Astrocyte (in vitro differentiated cells and primary cell): ENCODE results near the gene SPATA1. TPM values are rescaled to one million over a fixed set of nuclear protein-coding genes. Genes with fewer than 3 reads are reported as not detected.

Source experiments
- DNase-seq: peaks from one replicate; pipeline ENCODE4 v3.0.0-alpha.2; 2010; ENCODE audit warnings: low read depth
- FAIRE-seq: peaks from 2 replicates; lab custom pipeline; 2011; peaks lifted over from hg19 to GRCh38; lab: Jason Lieb, UNC
- H2AFZ ChIP-seq: 2 replicates; pipeline ENCODE4 v1.6.0; 2012; ENCODE audit warnings: low read depth, low read length, inconsistent platforms
- H3K27ac ChIP-seq: 2 replicates; pipeline ENCODE4 v1.5.1; 2011; ENCODE audit warnings: low read depth, low read length, inconsistent platforms
- H3K27me3 ChIP-seq: 2 replicates; pipeline ENCODE4 v1.6.0; 2011; ENCODE audit warnings: low read length, inconsistent platforms; ENCODE audit not compliant: insufficient read depth
- H3K36me3 ChIP-seq: 2 replicates; pipeline ENCODE4 v1.5.1; 2011; ENCODE audit warnings: low read length, inconsistent platforms; ENCODE audit not compliant: insufficient read depth
- H3K4me1 ChIP-seq: 2 replicates; pipeline ENCODE4 v1.5.1; 2011; ENCODE audit warnings: low read length, inconsistent platforms; ENCODE audit not compliant: insufficient read depth
- H3K4me2 ChIP-seq: 2 replicates; pipeline ENCODE4 v1.6.0; 2012; ENCODE audit warnings: low read length, inconsistent platforms
- H3K4me3 ChIP-seq: 2 replicates; pipeline ENCODE4 v1.5.1; 2011; ENCODE audit warnings: low read depth, mild to moderate bottlenecking, low read length, inconsistent platforms; ENCODE audit not compliant: insufficient read depth
- H3K79me2 ChIP-seq: 2 replicates; pipeline ENCODE4 v1.6.0; 2012; ENCODE audit warnings: mild to moderate bottlenecking, low read length, inconsistent platforms; ENCODE audit not compliant: insufficient read depth
- H3K9ac ChIP-seq: 2 replicates; pipeline ENCODE4 v1.6.0; 2012; ENCODE audit warnings: mild to moderate bottlenecking, low read length, inconsistent platforms
- H3K9me3 ChIP-seq: 2 replicates; pipeline ENCODE4 v1.5.1; 2012; ENCODE audit warnings: low read depth, mild to moderate bottlenecking, low read length, inconsistent platforms; ENCODE audit not compliant: insufficient read depth
- H4K20me1 ChIP-seq: 2 replicates; pipeline ENCODE4 v1.6.0; 2012; ENCODE audit warnings: low read length, inconsistent platforms; ENCODE audit not compliant: insufficient read depth
- H3K27ac Mint-ChIP-seq: one replicate; pipeline ENCODE4 v1.8.0; 2021; ENCODE audit warnings: mild to moderate bottlenecking, mixed read lengths; ENCODE audit not compliant: unreplicated experiment
- H3K27me3 Mint-ChIP-seq: one replicate; pipeline ENCODE4 v1.8.0; 2021; ENCODE audit warnings: low read depth, mixed read lengths; ENCODE audit not compliant: unreplicated experiment
- H3K36me3 Mint-ChIP-seq: one replicate; pipeline ENCODE4 v1.8.0; 2021; ENCODE audit warnings: low read depth, mixed read lengths; ENCODE audit not compliant: unreplicated experiment
- H3K4me1 Mint-ChIP-seq: one replicate; pipeline ENCODE4 v1.8.0; 2021; ENCODE audit warnings: low read depth, mixed read lengths; ENCODE audit not compliant: unreplicated experiment
- H3K4me3 Mint-ChIP-seq: one replicate; pipeline ENCODE4 v1.8.0; 2021; ENCODE audit warnings: mild to moderate bottlenecking, moderate library complexity, mixed read lengths; ENCODE audit not compliant: unreplicated experiment
- H3K9me3 Mint-ChIP-seq: one replicate; pipeline ENCODE4 v1.8.0; 2021; ENCODE audit warnings: mild to moderate bottlenecking, mixed read lengths; ENCODE audit not compliant: unreplicated experiment
- EZH2 ChIP-seq: IDR thresholded peaks from 2 replicates; pipeline ENCODE4 v1.6.1; 2012; ENCODE audit warnings: mild to moderate bottlenecking, low read length, inconsistent platforms; ENCODE audit not compliant: insufficient read depth
- total RNA-seq: library from RNA; stranded (reverse); gene quantifications from 2 replicates; pipeline ENCODE4 v1.2.1, GENCODE V29; 2021
- TF ChIP-seq, protein P1 (sequence below): IDR thresholded peaks from 2 replicates; pipeline ENCODE4 v1.5.1; 2011; ENCODE audit warnings: low read depth, mild to moderate bottlenecking, inconsistent platforms, low read length, moderate library complexity; ENCODE audit not compliant: insufficient read depth

The SPATA1 gene
- total RNA-seq, 1 donor from 2014 or later: 1.4 TPM

DNA sequence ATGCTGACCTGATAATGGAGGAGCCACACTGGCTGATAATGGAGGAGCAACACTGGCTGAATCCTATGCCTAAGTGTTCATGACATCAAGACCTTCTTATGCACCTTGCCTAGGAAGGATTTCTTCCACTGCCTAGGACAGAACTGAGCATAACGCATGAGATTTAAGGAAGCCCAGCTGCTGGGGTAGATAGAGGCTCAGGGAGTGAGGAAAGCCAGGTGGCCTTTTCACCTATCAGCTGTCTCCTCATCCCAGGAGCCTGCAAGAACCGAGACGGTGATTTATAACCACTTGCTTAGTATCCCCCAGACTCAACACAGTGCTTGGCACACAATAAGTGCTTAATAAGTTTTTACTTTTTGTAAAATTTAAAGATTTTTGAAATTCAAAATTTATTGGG lies 75.5 kb downstream of the SPATA1 start:
- TF ChIP-seq, protein P1, sequence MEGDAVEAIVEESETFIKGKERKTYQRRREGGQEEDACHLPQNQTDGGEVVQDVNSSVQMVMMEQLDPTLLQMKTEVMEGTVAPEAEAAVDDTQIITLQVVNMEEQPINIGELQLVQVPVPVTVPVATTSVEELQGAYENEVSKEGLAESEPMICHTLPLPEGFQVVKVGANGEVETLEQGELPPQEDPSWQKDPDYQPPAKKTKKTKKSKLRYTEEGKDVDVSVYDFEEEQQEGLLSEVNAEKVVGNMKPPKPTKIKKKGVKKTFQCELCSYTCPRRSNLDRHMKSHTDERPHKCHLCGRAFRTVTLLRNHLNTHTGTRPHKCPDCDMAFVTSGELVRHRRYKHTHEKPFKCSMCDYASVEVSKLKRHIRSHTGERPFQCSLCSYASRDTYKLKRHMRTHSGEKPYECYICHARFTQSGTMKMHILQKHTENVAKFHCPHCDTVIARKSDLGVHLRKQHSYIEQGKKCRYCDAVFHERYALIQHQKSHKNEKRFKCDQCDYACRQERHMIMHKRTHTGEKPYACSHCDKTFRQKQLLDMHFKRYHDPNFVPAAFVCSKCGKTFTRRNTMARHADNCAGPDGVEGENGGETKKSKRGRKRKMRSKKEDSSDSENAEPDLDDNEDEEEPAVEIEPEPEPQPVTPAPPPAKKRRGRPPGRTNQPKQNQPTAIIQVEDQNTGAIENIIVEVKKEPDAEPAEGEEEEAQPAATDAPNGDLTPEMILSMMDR: no peak
- no peak for TF ChIP-seq EZH2
- Mint-ChIP-seq H3K4me1 (peaks cover 5% of the 10 kb centered on the region), H3K4me3 (no peak overlapping the region), H3K27ac (no peak overlapping the region), H3K27me3 (no peaks in the 10 kb centered on the region), H3K36me3 (no peaks in the 10 kb centered on the region), H3K9me3 (peaks cover 2% of the 10 kb centered on the region)
- Histone ChIP-seq H3K36me3 (no peaks in the 10 kb centered on the region), H3K4me2 (no peak overlapping the region), H3K4me3 (no peak overlapping the region), H3K4me1 (no peaks in the 10 kb centered on the region), H3K27ac (no peak overlapping the region), H3K27me3 (no peaks in the 10 kb centered on the region), H3K79me2 (no peaks in the 10 kb centered on the region), H4K20me1 (no peaks in the 10 kb centered on the region), H2AFZ (no peak overlapping the region), H3K9me3 (no peaks in the 10 kb centered on the region), H3K9ac (no peak overlapping the region)
- FAIRE-seq (no peak), DNase-seq (no peak)

DNA sequence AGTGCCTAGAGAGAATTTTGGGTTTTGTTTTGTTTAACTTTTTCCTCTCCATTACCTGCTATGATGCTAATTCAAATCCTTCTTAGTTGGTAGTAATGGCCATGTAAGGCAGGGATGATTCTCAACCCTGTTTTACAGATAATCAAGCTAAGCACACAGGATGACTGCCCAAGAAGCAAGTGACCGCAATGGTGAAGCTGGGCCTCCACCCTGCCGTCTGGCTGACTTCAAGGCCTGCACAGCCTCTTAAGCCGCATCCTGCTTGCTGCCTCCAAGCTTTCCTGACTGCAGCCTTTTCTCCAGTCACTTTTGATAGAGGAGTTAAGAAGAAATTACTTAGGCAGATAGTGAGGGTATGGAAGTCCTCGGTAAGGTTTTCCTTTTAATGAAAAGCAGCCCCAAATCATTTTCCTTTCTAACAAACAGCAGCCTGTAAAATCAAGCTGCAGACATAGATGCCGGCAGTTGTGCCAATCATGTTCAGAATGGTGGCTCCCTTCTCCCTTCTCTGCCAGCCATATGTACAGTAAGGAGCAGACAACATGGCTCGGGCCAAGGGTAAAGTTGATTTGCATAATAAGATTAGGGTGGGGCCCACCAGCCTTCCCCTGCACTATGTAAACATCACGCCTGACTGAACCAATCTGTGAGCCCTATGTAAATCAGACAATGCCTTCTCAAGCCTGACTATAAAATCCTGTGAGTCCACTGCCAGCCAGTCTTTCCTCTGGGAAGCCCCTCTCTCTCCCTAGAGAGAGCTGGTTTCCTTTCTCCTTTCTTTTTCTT lies 76.8 kb downstream of the SPATA1 start:
- peaks cover 5% of the 10 kb centered on the region for H3K4me1 Mint-ChIP-seq
- H3K4me3 ChIP-seq: no peak overlapping the region
- H2AFZ ChIP-seq: peak overlapping the region; percentile 64
- no peaks in the 10 kb centered on the region for H3K27me3 Mint-ChIP-seq
- no peak overlapping the region for H3K27ac Mint-ChIP-seq
- H3K9me3 Mint-ChIP-seq: peaks cover 2% of the 10 kb centered on the region
- H3K36me3 ChIP-seq: no peaks in the 10 kb centered on the region
- TF ChIP-seq EZH2: no peak
- TF ChIP-seq, protein P1: no peak
- no peaks in the 10 kb centered on the region for H3K27me3 ChIP-seq
- no peaks in the 10 kb centered on the region for H4K20me1 ChIP-seq
- H3K36me3 Mint-ChIP-seq: no peaks in the 10 kb centered on the region
- no peaks in the 10 kb centered on the region for H3K9me3 ChIP-seq
- H3K4me1 ChIP-seq: no peaks in the 10 kb centered on the region
- FAIRE-seq: no peak
- no peak overlapping the region for H3K4me3 Mint-ChIP-seq
- H3K4me2 ChIP-seq: peak overlapping the region; percentile 48
- H3K9ac ChIP-seq: no peak overlapping the region
- peak; percentile 38 for DNase-seq
- H3K79me2 ChIP-seq: no peaks in the 10 kb centered on the region
- H3K27ac ChIP-seq: no peak overlapping the region

DNA sequence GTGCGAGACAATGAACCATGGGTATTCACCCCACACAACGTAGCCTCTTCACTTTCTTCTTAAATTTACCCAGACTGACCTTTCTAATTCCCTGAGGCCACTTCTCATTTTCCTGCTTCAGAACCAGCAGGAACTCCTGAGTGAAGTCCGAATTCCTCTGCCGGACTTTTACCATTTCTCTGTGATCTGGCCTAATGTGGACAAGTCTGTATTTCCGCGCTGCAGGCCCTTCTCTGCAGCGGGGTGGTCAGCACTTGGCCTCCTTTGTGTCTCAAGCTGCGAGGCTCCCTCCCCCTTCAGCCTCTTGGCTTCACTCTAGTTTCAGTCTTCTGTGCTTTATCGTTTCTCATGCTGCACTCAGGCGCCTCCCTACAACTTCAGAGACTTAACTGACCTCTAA lies 77.5 kb downstream of the SPATA1 start:
- Histone ChIP-seq H3K4me1 (no peaks in the 10 kb centered on the region), H3K36me3 (no peaks in the 10 kb centered on the region), H3K4me2 (peak overlapping the region; percentile 48), H3K9ac (peak overlapping the region; percentile 10), H3K4me3 (no peak overlapping the region), H3K79me2 (no peaks in the 10 kb centered on the region), H3K9me3 (no peaks in the 10 kb centered on the region), H3K27me3 (no peaks in the 10 kb centered on the region), H3K27ac (no peak overlapping the region), H4K20me1 (no peaks in the 10 kb centered on the region), H2AFZ (peak overlapping the region; percentile 64)
- Mint-ChIP-seq H3K27ac (no peak overlapping the region), H3K4me3 (no peak overlapping the region), H3K4me1 (peaks cover 5% of the 10 kb centered on the region), H3K27me3 (no peaks in the 10 kb centered on the region), H3K9me3 (peaks cover 2% of the 10 kb centered on the region), H3K36me3 (no peaks in the 10 kb centered on the region)
- FAIRE-seq (no peak), DNase-seq (no peak)
- no peak for TF ChIP-seq EZH2
- TF ChIP-seq, protein P1: no peak
